Cardiac muscle cell (in vitro differentiated cells and primary cell): ENCODE measurements around the gene UNC13C. TPM values are rescaled to one million over a fixed set of nuclear protein-coding genes. Genes with fewer than 3 reads are reported as not detected.

Source experiments
- DNase-seq, 2 donors: peaks; one replicate each; pipeline versions ENCODE4 v3.0.0 to v3.0.0-alpha.2; 2010 to 2017; ENCODE audit warnings: low read depth in 1 of 2, low spot score in 1 of 2
- H3K27ac ChIP-seq: fragments of 200-600 bp; sonication (generic); 2 replicates; pipeline ENCODE4 v1.5.1; 2016
- H3K27me3 ChIP-seq: fragments of 200-600 bp; sonication (generic); 2 replicates; pipeline ENCODE4 v1.6.0; 2016; ENCODE audit warnings: control low read depth
- H3K36me3 ChIP-seq: fragments of 200-600 bp; sonication (generic); 2 replicates; pipeline ENCODE4 v1.5.1; 2016; ENCODE audit warnings: control low read depth
- H3K4me1 ChIP-seq: fragments of 200-600 bp; sonication (generic); 2 replicates; pipeline ENCODE4 v1.8.1; 2017; ENCODE audit warnings: low read depth, mild to moderate bottlenecking, mixed run types
- H3K4me3 ChIP-seq: fragments of 200-600 bp; sonication (generic); 2 replicates; pipeline ENCODE4 v1.5.1; 2016; ENCODE audit warnings: mild to moderate bottlenecking
- H3K9me3 ChIP-seq: fragments of 200-600 bp; sonication (generic); 2 replicates; pipeline ENCODE4 v1.5.1; 2017; ENCODE audit warnings: low read depth, mild to moderate bottlenecking, control low read depth
- polyA plus RNA-seq: library from polyadenylated mRNA; unstranded; fragments of >200 nt; fragmentation: Nextera tagmentation; extraction: Ambion mirVana; gene quantifications from 2 replicates; pipeline ENCODE4 v1.2.1, GENCODE V29; 2016
- total RNA-seq: library from RNA; depleted of rRNA; stranded (reverse); fragments of >200 nt; gene quantifications from 2 replicates; pipeline ENCODE4 v1.2.3, GENCODE V29; 2016
- TF ChIP-seq, protein P1 (sequence below): IDR thresholded peaks from 2 replicates; pipeline ENCODE4 v1.5.1; 2012; ENCODE audit warnings: low read depth, mild to moderate bottlenecking, low read length

UNC13C gene
- total and polyA plus RNA-seq, 2 experiments from 2014 or later: under 0.01 TPM; not detected in 1

DNA sequence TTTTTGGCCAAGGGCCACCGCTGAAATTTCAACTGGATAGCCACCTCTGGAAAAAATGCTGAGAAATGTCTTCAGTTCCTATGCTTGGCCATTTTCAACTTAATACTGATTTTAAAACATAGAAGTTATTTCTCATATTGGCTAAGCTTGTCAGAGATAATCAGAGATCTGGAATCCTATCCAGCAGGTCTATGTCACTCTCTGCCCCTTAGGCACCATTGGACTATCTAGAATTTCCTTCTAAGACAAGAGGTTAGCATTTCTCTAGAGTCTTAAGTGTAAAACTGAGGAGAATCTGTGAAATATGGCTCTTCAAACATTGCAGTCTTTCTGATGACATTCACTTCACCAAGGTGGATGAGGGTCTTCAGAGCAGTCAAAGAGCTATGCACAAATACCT, 597.3 kb downstream of the UNC13C start:
- TF ChIP-seq, protein P1, sequence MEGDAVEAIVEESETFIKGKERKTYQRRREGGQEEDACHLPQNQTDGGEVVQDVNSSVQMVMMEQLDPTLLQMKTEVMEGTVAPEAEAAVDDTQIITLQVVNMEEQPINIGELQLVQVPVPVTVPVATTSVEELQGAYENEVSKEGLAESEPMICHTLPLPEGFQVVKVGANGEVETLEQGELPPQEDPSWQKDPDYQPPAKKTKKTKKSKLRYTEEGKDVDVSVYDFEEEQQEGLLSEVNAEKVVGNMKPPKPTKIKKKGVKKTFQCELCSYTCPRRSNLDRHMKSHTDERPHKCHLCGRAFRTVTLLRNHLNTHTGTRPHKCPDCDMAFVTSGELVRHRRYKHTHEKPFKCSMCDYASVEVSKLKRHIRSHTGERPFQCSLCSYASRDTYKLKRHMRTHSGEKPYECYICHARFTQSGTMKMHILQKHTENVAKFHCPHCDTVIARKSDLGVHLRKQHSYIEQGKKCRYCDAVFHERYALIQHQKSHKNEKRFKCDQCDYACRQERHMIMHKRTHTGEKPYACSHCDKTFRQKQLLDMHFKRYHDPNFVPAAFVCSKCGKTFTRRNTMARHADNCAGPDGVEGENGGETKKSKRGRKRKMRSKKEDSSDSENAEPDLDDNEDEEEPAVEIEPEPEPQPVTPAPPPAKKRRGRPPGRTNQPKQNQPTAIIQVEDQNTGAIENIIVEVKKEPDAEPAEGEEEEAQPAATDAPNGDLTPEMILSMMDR: no peak
- Histone ChIP-seq H3K27me3 (no peaks in the 10 kb centered on the region), H3K9me3 (no peaks in the 10 kb centered on the region), H3K4me1 (no peaks in the 10 kb centered on the region), H3K36me3 (no peaks in the 10 kb centered on the region), H3K4me3 (no peak overlapping the region), H3K27ac (no peak overlapping the region)
- DNase-seq: no peak

DNA sequence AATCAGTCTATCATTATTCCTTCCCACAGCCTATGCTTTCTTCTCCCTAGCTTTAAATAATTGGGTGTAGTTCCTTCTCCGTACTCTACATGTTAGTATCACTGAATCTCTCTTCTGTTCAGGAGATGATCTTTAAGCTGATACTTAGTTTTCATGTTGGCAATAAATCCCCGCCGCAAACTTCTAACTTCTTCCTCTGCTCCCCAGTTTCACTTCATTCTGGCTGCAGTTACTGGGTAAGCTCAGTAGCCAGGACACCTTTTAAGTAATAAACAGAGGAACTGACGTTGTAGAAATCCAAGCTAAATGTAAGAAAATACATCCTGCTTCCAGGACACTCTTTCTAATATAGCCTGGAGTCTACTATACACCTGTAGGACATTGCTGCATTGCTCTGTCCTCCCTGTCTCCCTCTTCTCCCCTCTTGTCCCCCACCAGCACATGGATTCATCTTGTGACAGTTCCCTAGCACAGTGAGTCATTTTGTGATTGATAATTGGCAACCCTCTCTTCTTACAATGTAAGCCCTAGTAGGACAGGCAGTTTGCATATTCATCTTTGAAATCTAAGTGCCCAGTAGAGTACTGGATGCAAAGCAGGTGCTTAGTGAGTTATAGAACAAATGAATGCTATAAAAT, 598.2 kb downstream of the UNC13C start:
- no peak for DNase-seq
- H3K27ac ChIP-seq: no peak overlapping the region
- H3K9me3 ChIP-seq: no peaks in the 10 kb centered on the region
- no peaks in the 10 kb centered on the region for H3K36me3 ChIP-seq
- no peak overlapping the region for H3K4me3 ChIP-seq
- no peaks in the 10 kb centered on the region for H3K4me1 ChIP-seq
- H3K27me3 ChIP-seq: no peaks in the 10 kb centered on the region
- TF ChIP-seq, protein P1: no peak

DNA sequence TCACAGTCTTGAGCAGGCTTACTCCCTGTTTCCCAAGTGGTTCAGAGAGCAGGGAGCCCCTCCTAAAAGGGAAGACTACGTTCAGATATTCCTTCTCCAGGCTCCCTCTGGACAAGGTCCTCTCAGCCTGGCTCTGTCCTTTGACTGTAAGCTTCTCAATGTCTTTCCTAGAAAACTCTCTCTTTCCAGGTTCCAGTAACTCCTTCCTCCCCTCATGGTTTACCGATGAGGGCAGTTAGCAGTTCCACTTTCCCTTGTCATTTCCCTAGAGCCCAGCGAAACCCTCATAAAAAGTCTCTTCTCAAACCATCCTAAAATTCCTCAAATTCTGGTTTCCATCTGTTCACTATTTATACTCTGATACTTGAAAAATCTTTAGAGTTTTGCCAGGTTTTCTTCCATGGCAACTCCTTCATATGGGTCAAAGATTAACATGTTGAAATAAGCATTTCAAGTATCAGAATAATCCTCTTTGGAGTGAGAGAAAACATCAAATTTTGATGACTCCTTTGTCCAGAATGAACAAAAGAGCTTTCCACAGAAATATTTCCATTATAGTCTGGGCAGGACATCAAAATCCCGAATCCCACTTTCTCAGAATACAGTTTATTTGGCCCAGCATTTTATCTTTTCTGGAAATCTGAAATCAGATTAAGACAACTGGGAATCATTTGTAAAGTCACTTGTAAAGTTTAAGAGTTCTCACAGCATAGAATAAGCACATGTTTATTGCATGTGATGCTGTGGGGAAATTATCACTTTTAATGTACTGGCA, 599.4 kb downstream of the UNC13C start:
- Histone ChIP-seq H3K36me3 (no peaks in the 10 kb centered on the region), H3K9me3 (no peaks in the 10 kb centered on the region), H3K4me3 (no peak overlapping the region), H3K27ac (no peak overlapping the region), H3K27me3 (no peaks in the 10 kb centered on the region), H3K4me1 (no peaks in the 10 kb centered on the region)
- no peak for DNase-seq
- TF ChIP-seq, protein P1: no peak

DNA sequence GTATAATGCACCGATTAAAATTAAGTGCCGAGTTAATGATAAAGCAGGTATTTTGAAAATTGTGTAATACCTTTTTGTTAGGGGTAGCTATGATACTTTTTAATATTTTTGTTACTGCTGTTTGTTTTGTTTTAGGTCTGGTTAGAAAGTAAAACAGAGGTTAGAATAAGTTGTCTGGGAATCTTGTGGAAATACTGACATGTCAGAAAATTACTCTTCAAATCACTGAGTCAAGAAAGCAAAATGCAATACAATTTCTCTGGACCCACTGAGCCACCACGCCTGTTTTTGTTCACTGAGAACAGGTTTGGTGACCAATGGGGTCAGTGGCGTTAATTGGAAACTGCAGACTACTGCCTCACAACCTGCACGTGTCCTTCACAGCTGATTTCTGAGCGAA, 601.6 kb downstream of the UNC13C start:
- TF ChIP-seq, protein P1: no peak
- no peak for DNase-seq
- no peaks in the 10 kb centered on the region for H3K4me1 ChIP-seq

DNA sequence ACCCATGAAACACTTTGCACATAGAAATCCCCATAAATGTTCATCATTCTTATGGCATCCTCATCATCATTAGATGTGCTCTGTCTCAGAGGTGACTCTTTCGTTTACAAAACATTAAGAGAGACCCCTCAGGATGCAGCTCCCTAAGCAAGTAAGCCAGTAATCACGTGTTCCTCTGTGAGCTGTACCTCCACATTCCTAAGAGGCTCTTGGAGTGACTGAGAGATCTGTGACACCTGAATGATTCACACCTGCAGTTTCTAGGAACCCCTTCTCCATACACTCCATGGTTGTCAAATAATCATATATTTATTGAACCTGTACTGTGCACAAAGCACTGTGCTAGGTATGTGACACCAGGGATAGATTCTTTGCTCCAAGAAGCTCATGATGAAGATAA, 602.4 kb downstream of the UNC13C start:
- Histone ChIP-seq H3K27ac (no peak overlapping the region), H3K36me3 (no peaks in the 10 kb centered on the region), H3K4me3 (no peak overlapping the region), H3K4me1 (no peaks in the 10 kb centered on the region), H3K9me3 (no peaks in the 10 kb centered on the region), H3K27me3 (no peaks in the 10 kb centered on the region)
- DNase-seq: no peak
- TF ChIP-seq, protein P1: no peak

More for the DNA sequence above, 601.6 kb downstream of the UNC13C start:
- no peaks in the 10 kb centered on the region for H3K9me3 ChIP-seq
- no peaks in the 10 kb centered on the region for H3K36me3 ChIP-seq
- no peak overlapping the region for H3K27ac ChIP-seq
- H3K27me3 ChIP-seq: no peaks in the 10 kb centered on the region
- no peak overlapping the region for H3K4me3 ChIP-seq
